SU-DHL-6 (cell line): ENCODE data around the gene TRIP13.

Source experiments
- CTCF ChIP-seq: fragments of 200-600 bp; sonication (generic); IDR thresholded peaks from one replicate; pipeline ENCODE4 v1.5.1; 2017; ENCODE audit warnings: antibody characterized with exemption, mild to moderate bottlenecking, low read length, moderate library complexity; ENCODE audit not compliant: insufficient read depth, poor library complexity, severe bottlenecking
- EZH2phosphoT487 ChIP-seq: fragments of 200-600 bp; sonication (generic), shearing (Covaris generic); conservative IDR thresholded peaks from 2 replicates; pipeline ENCODE4 v1.6.1; 2018; ENCODE audit warnings: mild to moderate bottlenecking, antibody characterized with exemption, low read length, moderate library complexity, mixed read lengths

- TF ChIP-seq CTCF, result no peak
- no peak for TF ChIP-seq EZH2phosphoT487
These were observed 32.8 kb upstream of the TRIP13 start for GRCh38 chr5:859798-860296.
